GM12878 (cell line): ENCODE measurements around the gene GLOD5. TPM values are rescaled to one million over a fixed set of nuclear protein-coding genes. Genes with fewer than 3 reads are reported as not detected.

ENCODE experiments used
- ATAC-seq: fragments of 200-7000 bp; cut with Tn5 transposase; 3 replicates; pipeline ENCODE4 v1.9.1; 2020; ENCODE audit warnings: mild to moderate bottlenecking, moderate library complexity
- BruUV-seq: library from RNA; stranded (reverse); fragments of 400-500 nt; replicated peaks from 2 replicates; lab custom pipeline; 2021; lab: Mats Ljungman, UMichigan
- CTCF ChIA-PET: fragments of 300-600 bp; sonication (Branson Sonifier 250); formaldehyde crosslinking; extraction: SDS; loops from one replicate; lab custom pipeline; 2021; ENCODE audit warnings: inconsistent platforms; lab: Yijun Ruan, JAX
- POLR2A ChIA-PET: fragments of 350-600 bp; formaldehyde crosslinking; extraction: SDS; loops from one replicate; lab custom pipeline; 2021; ENCODE audit warnings: inconsistent platforms; lab: Charles Lee
- RAD21 ChIA-PET: fragments of 300-600 bp; sonication (Branson Sonifier 250); formaldehyde crosslinking; loops from one replicate; lab custom pipeline; 2023; ENCODE audit warnings: antibody characterized with exemption; ENCODE audit not compliant: unreplicated experiment; lab: Charles Lee
- SMC1A ChIA-PET: fragments of 300-600 bp; sonication (Branson Sonifier 250); formaldehyde crosslinking; loops from one replicate; lab custom pipeline; 2023; ENCODE audit not compliant: unreplicated experiment, uncharacterized antibody; lab: Charles Lee
- DNase-seq: peaks from one replicate; pipeline ENCODE4 v3.0.0-alpha.2; 2011; ENCODE audit warnings: low read depth, low spot score
- FAIRE-seq: peaks from 3 replicates; lab custom pipeline; 2011; peaks lifted over from hg19 to GRCh38; lab: Jason Lieb, UNC
- H2AFZ ChIP-seq: 2 replicates; pipeline ENCODE4 v1.6.0; 2011; ENCODE audit warnings: low read depth, low read length, control low read depth; ENCODE audit not compliant: control insufficient read depth
- H3K27ac ChIP-seq: 2 replicates; pipeline ENCODE4 v1.5.1; 2011; ENCODE audit warnings: control low read depth; ENCODE audit not compliant: control insufficient read depth, insufficient read depth
- H3K27me3 ChIP-seq, 2 experiments: replicated peaks in 1 of 2; 2 replicates each; pipeline versions ENCODE4 v1.6.0 to v1.6.1; 2011; ENCODE audit warnings: low read length in 1 of 2; ENCODE audit not compliant: control insufficient read depth in 2 of 2, insufficient read depth in 2 of 2
- H3K36me3 ChIP-seq, 2 experiments: 2 replicates each; pipeline ENCODE4 v1.5.1; 2011; ENCODE audit warnings: low read length in 1 of 2; ENCODE audit not compliant: control insufficient read depth in 2 of 2, insufficient read depth in 2 of 2
- H3K4me1 ChIP-seq: 2 replicates; pipeline ENCODE4 v1.6.1; 2011; ENCODE audit warnings: mild to moderate bottlenecking, low read length, moderate library complexity, mixed read lengths; ENCODE audit not compliant: control insufficient read depth, insufficient read depth
- H3K4me2 ChIP-seq: 2 replicates; pipeline ENCODE4 v1.6.0; 2011; ENCODE audit warnings: control low read depth; ENCODE audit not compliant: control insufficient read depth, insufficient read depth
- H3K4me3 ChIP-seq: fragments of 200-600 bp; sonication (generic); 2 replicates; pipeline ENCODE4 v1.5.1; 2016
- H3K79me2 ChIP-seq: 2 replicates; pipeline ENCODE4 v1.6.0; 2011; ENCODE audit warnings: low read length; ENCODE audit not compliant: control insufficient read depth, insufficient read depth
- H3K9ac ChIP-seq: 2 replicates; pipeline ENCODE4 v1.8.0; 2011; ENCODE audit warnings: low read length, control low read depth, mixed read lengths; ENCODE audit not compliant: control insufficient read depth, insufficient read depth
- H3K9me3 ChIP-seq: replicated peaks from 3 replicates; pipeline ENCODE4 v1.5.1; 2011; ENCODE audit warnings: mild to moderate bottlenecking, low read length; ENCODE audit not compliant: control insufficient read depth, insufficient read depth
- H4K20me1 ChIP-seq: 2 replicates; pipeline ENCODE4 v1.6.0; 2011; ENCODE audit not compliant: control insufficient read depth, insufficient read depth
- CREB1 ChIP-seq: IDR thresholded peaks from 2 replicates; pipeline ENCODE4 v1.6.1; 2012; ENCODE audit warnings: low read depth, mild to moderate bottlenecking, inconsistent platforms
- IKZF2 ChIP-seq, 2 experiments: fragments of 450-650 bp; IDR thresholded peaks; 2 replicates each; pipeline ENCODE4 v1.6.1; 2017; ENCODE audit warnings: mild to moderate bottlenecking in 2 of 2, moderate library complexity in 2 of 2
- RCOR1 ChIP-seq: conservative IDR thresholded peaks from 2 replicates; pipeline ENCODE4 v1.6.1; 2012; ENCODE audit warnings: low read depth, low read length, improper control_type of control experiment
- SMAD5 ChIP-seq: IDR thresholded peaks from 2 replicates; pipeline ENCODE4 v1.6.1; 2016; ENCODE audit warnings: antibody characterized with exemption, low read depth
- ZBED1 ChIP-seq: IDR thresholded peaks from 2 replicates; pipeline ENCODE4 v1.6.1; 2016; ENCODE audit warnings: borderline replicate concordance
- WGBS: methylation state at CpG from one replicate; pipeline ENCODE4 v1.1.6; 2016; ENCODE audit warnings: low lambda C conversion rate; ENCODE audit not compliant: insufficient replicate concordance, insufficient coverage; ENCODE audit errors: missing lambda C conversion rate; 5-methylcytosine and 5-hydroxymethylcytosine counted together
- in situ Hi-C: fragments of 300-500 bp; cut with MboI; formaldehyde crosslinking; loops from 9 replicates; pipeline ENCODE4 v1.14.3; 2018; ENCODE audit warnings: mixed read lengths
- intact Hi-C: fragments of 100-400 bp; cut with micrococcal nuclease; formaldehyde crosslinking; loops from one replicate; pipeline ENCODE4 v1.14.2; 2022; ENCODE audit not compliant: unreplicated experiment
- polyA plus RNA-seq, 11 experiments: library from polyadenylated mRNA; depleted of rRNA in 4 of 11; unstranded in 6 of 11; stranded (reverse) in 5 of 11; fragments of >200 nt; fragmentation: Nextera tagmentation in 4 of 11; fragmentation: Illumina TruSeq in 1 of 11; extraction: Ambion mirVana in 4 of 11; extraction: Trizol in 1 of 11; gene quantifications; 1 replicate in 1 of 11; 2 replicates in 10 of 11; pipeline versions ENCODE4 v1.2.1 to v1.2.3, GENCODE V29; 2011 to 2016; ENCODE audit warnings: inconsistent platforms in 2 of 11, missing spikeins in 2 of 11, low read depth in 1 of 11
- total RNA-seq, 4 experiments: library from RNA; depleted of rRNA in 3 of 4; stranded (reverse); fragments of >200 nt in 3 of 4; fragmentation: Illumina TruSeq in 1 of 4; extraction: Trizol in 1 of 4; gene quantifications; 2 replicates each; pipeline versions ENCODE4 v1.2.1 to v1.2.3, GENCODE V29; 2013 to 2021
- TF ChIP-seq, protein P1 (sequence below): fragments of 450-650 bp; IDR thresholded peaks from 2 replicates; pipeline ENCODE4 v1.6.1; 2017; ENCODE audit warnings: antibody characterized with exemption, mild to moderate bottlenecking, moderate library complexity
- TF ChIP-seq, protein P2 (sequence below): IDR thresholded peaks from 2 replicates; pipeline ENCODE4 v1.6.1; 2012; ENCODE audit warnings: low read depth, low read length, improper control_type of control experiment
- TF ChIP-seq, protein P3 (sequence below): fragments of 150-350 bp; IDR thresholded peaks from 2 replicates; pipeline ENCODE4 v1.6.1; 2016; ENCODE audit warnings: low read depth, low read length

GLOD5 gene
- total and polyA plus RNA-seq, 10 of the 15 experiments (the other 5 are each of a cell fraction or from before 2014, with no cell fraction given) = not detected

DNA sequence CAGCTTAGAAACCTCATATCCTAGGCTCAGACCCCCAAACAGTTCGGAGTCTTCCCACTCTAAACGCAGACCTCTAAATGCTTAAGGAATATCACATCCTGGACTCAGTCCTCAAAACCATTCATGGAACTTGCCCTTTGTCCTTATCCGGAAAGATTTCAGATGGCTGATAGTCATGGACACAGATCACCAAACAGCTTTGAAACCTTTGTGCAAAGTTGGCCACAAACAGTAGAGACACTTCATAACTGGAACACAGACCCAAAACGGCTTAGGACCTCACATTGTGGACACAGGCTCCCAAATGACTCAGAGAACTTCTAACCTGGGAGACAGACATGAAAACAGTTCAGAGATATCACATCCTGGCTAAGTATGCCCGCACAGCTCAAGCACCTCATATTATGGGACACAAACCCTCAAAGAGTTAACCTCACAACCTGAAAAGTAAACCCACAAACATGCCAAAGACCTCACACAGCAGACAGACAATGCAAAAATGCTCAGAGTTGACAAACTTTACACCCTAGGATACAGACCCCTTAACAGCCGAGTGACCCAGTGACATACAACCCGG, 49.5 kb upstream of the GLOD5 start:
- Histone ChIP-seq H3K4me1 (no peaks in the 10 kb centered on the region), H3K9me3 (no peaks in the 10 kb centered on the region; the same call in 2 of the 3 replicates), H3K27me3 (no peaks in the 10 kb centered on the region), H3K4me2 (no peak overlapping the region), H2AFZ (no peak overlapping the region), H3K79me2 (no peaks in the 10 kb centered on the region), H3K4me3 (no peak overlapping the region), H3K36me3 (peaks cover 0 to 2% of the 10 kb centered on the region in 2 experiments; a peak in 3 of 4 replicates), H4K20me1 (no peaks in the 10 kb centered on the region), H3K9ac (no peak overlapping the region), H3K27ac (no peak overlapping the region)
- no TSS peak for BruUV-seq
- ChIA-PET CTCF (no interaction called here), POLR2A (interaction anchor here (0.8 kb wide), 1 partner anchor 16 kb away, joined by 3 read pairs; no protein-coding TSS in a partner anchor), RAD21 (no interaction called here), SMC1A (interaction anchor here (0.6 kb wide), 1 partner anchor 135 kb away, joined by 4 read pairs; no protein-coding TSS in a partner anchor)
- TF ChIP-seq IKZF2 (IDR thresholded peaks at IDR 0.05) (no peak), ZBED1 (no peak), RCOR1 (no peak), CREB1 (no peak), SMAD5 (no peak)
- TF ChIP-seq, protein P1, sequence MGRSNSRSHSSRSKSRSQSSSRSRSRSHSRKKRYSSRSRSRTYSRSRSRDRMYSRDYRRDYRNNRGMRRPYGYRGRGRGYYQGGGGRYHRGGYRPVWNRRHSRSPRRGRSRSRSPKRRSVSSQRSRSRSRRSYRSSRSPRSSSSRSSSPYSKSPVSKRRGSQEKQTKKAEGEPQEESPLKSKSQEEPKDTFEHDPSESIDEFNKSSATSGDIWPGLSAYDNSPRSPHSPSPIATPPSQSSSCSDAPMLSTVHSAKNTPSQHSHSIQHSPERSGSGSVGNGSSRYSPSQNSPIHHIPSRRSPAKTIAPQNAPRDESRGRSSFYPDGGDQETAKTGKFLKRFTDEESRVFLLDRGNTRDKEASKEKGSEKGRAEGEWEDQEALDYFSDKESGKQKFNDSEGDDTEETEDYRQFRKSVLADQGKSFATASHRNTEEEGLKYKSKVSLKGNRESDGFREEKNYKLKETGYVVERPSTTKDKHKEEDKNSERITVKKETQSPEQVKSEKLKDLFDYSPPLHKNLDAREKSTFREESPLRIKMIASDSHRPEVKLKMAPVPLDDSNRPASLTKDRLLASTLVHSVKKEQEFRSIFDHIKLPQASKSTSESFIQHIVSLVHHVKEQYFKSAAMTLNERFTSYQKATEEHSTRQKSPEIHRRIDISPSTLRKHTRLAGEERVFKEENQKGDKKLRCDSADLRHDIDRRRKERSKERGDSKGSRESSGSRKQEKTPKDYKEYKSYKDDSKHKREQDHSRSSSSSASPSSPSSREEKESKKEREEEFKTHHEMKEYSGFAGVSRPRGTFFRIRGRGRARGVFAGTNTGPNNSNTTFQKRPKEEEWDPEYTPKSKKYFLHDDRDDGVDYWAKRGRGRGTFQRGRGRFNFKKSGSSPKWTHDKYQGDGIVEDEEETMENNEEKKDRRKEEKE = no peak
- TF ChIP-seq, protein P2, sequence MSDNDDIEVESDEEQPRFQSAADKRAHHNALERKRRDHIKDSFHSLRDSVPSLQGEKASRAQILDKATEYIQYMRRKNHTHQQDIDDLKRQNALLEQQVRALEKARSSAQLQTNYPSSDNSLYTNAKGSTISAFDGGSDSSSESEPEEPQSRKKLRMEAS = no peak
- TF ChIP-seq, protein P3, sequence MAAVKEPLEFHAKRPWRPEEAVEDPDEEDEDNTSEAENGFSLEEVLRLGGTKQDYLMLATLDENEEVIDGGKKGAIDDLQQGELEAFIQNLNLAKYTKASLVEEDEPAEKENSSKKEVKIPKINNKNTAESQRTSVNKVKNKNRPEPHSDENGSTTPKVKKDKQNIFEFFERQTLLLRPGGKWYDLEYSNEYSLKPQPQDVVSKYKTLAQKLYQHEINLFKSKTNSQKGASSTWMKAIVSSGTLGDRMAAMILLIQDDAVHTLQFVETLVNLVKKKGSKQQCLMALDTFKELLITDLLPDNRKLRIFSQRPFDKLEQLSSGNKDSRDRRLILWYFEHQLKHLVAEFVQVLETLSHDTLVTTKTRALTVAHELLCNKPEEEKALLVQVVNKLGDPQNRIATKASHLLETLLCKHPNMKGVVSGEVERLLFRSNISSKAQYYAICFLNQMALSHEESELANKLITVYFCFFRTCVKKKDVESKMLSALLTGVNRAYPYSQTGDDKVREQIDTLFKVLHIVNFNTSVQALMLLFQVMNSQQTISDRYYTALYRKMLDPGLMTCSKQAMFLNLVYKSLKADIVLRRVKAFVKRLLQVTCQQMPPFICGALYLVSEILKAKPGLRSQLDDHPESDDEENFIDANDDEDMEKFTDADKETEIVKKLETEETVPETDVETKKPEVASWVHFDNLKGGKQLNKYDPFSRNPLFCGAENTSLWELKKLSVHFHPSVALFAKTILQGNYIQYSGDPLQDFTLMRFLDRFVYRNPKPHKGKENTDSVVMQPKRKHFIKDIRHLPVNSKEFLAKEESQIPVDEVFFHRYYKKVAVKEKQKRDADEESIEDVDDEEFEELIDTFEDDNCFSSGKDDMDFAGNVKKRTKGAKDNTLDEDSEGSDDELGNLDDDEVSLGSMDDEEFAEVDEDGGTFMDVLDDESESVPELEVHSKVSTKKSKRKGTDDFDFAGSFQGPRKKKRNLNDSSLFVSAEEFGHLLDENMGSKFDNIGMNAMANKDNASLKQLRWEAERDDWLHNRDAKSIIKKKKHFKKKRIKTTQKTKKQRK = no peak
- intact Hi-C loops (no loop called here), in situ Hi-C loops (no loop called here)
- ATAC-seq (no peak), DNase-seq (no peak), FAIRE-seq (no peak)
- WGBS = 58% methylated on average over 7 of the region's 7 CpGs
